ENCODE results near the gene RCAN1.
A peak's percentile ranks its signal among the peaks of the same experiment; 100 is the strongest.

Gene RCAN1

GRCh38 chr21:34537838-34538237, 77.1 kb downstream of the RCAN1 start:
- DNase-seq (ENCODE audit: low spot score): no peak

GRCh38 chr21:34536820-34537219, 78.1 kb downstream of the RCAN1 start:
- DNase-seq (ENCODE audit: low spot score): no peak

GRCh38 chr21:34536311-34536710, 78.6 kb downstream of the RCAN1 start:
- DNase-seq (ENCODE audit: low spot score): no peak

- DNase-seq (ENCODE audit: low spot score): no peak
These were observed 79.0 kb downstream of the RCAN1 start for GRCh38 chr21:34535886-34536285.

- DNase-seq (ENCODE audit: low spot score): no peak
These were observed 80.4 kb downstream of the RCAN1 start for GRCh38 chr21:34534522-34534921.

- no peak for DNase-seq (ENCODE audit: low spot score)
These were observed 81.0 kb downstream of the RCAN1 start for GRCh38 chr21:34533938-34534337.

GRCh38 chr21:34531399-34531798, 83.5 kb downstream of the RCAN1 start:
- DNase-seq (ENCODE audit: low spot score): no peak

- DNase-seq (ENCODE audit: low spot score): no peak
These were observed 84.7 kb downstream of the RCAN1 start for GRCh38 chr21:34530261-34530660.

GRCh38 chr21:34528131-34528561, 86.8 kb downstream of the RCAN1 start:
- DNase-seq (ENCODE audit: low spot score): no peak

GRCh38 chr21:34526618-34527290, 88.2 kb downstream of the RCAN1 start:
- DNase-seq (ENCODE audit: low spot score): peak; percentile 77

- no peak for DNase-seq (ENCODE audit: low spot score)
These were observed 88.7 kb downstream of the RCAN1 start for GRCh38 chr21:34526241-34526617.

GRCh38 chr21:34524646-34525601, 90.0 kb downstream of the RCAN1 start:
- DNase-seq (ENCODE audit: low spot score): peak; percentile 66

GRCh38 chr21:34523019-34523555, 91.8 kb downstream of the RCAN1 start:
- no peak for DNase-seq (ENCODE audit: low spot score)

GRCh38 chr21:34522284-34522683, 92.6 kb downstream of the RCAN1 start:
- no peak for DNase-seq (ENCODE audit: low spot score)

GRCh38 chr21:34521561-34521960, 93.4 kb downstream of the RCAN1 start:
- no peak for DNase-seq (ENCODE audit: low spot score)

- no peak for DNase-seq (ENCODE audit: low spot score)
These were observed 94.0 kb downstream of the RCAN1 start for GRCh38 chr21:34520764-34521508.

- no peak for DNase-seq (ENCODE audit: low spot score)
These were observed 94.6 kb downstream of the RCAN1 start for GRCh38 chr21:34520281-34520680.

GRCh38 chr21:34519694-34520093, 95.2 kb downstream of the RCAN1 start:
- DNase-seq (ENCODE audit: low spot score): no peak

- no peak for DNase-seq (ENCODE audit: low spot score)
These were observed 95.9 kb downstream of the RCAN1 start for GRCh38 chr21:34519016-34519415.

GRCh38 chr21:34518301-34518700, 96.6 kb downstream of the RCAN1 start:
- DNase-seq (ENCODE audit: low spot score): no peak

GRCh38 chr21:34517491-34518245, 97.2 kb downstream of the RCAN1 start:
- DNase-seq (ENCODE audit: low spot score): peak; percentile 39

All from iPS-NIHi11 (cell line).